Measurements from ENCODE around the gene LRRFIP1. TPM values are rescaled to one million over a fixed set of nuclear protein-coding genes. Genes with fewer than 3 reads are reported as not detected.

LRRFIP1 gene
- total and polyA plus RNA-seq, 10 of the 15 experiments (the other 5 are each of a cell fraction or from before 2014, with no cell fraction given): 36.2 to 120 (median 74.3) TPM

GRCh38 chr2:237600205-237600846 lies 27.1 kb upstream of the LRRFIP1 start:
- ChIA-PET SMC1A (ENCODE audit: uncharacterized antibody, unreplicated experiment) (interaction anchor here (0.5 to 2.1 kb wide), 9 partner anchors 8 to 97 kb away, joined by 3 to 7 read pairs (median 3); partner anchors contain the start of gene RAB17), CTCF (interaction anchor here (0.9 to 2.8 kb wide), 9 partner anchors 13 to 174 kb away, joined by 3 to 11 read pairs (median 3); no protein-coding TSS in a partner anchor), POLR2A (interaction anchor here (0.9 to 1.5 kb wide), 6 partner anchors 10 to 96 kb away, joined by 3 to 6 read pairs (median 4); no protein-coding TSS in a partner anchor), RAD21 (ENCODE audit: unreplicated experiment) (interaction anchor here (1.1 to 1.6 kb wide), 7 partner anchors 9 to 91 kb away, joined by 3 to 6 read pairs (median 4); no protein-coding TSS in a partner anchor)
- ATAC-seq (peak; percentile 39), FAIRE-seq (no peak), DNase-seq (ENCODE audit: low read depth, low spot score) (no peak)
- Histone ChIP-seq H3K27ac (ENCODE audit: control insufficient read depth, insufficient read depth) (no peak overlapping the region), H3K9ac (ENCODE audit: control insufficient read depth, insufficient read depth, low read length) (no peak overlapping the region), H3K79me2 (ENCODE audit: control insufficient read depth, insufficient read depth, low read length) (no peaks in the 10 kb centered on the region), H3K27me3 (replicated peaks in 1 of 2; ENCODE audit: control insufficient read depth in 2 of 2, insufficient read depth in 2 of 2, low read length in 1 of 2) (no peaks in the 10 kb centered on the region; a peak in 1 of 4 replicates), H3K4me2 (ENCODE audit: control insufficient read depth, insufficient read depth) (no peak overlapping the region), H4K20me1 (ENCODE audit: control insufficient read depth, insufficient read depth) (no peaks in the 10 kb centered on the region), H3K9me3 (replicated peaks; ENCODE audit: control insufficient read depth, insufficient read depth, low read length) (no peaks in the 10 kb centered on the region), H2AFZ (ENCODE audit: control insufficient read depth, low read depth, low read length) (peak overlapping the region; percentile 16; the same call in 1 of the 2 replicates), H3K4me3 (no peak overlapping the region), H3K4me1 (ENCODE audit: control insufficient read depth, insufficient read depth, low read length) (peaks cover 8% of the 10 kb centered on the region), H3K36me3 (ENCODE audit: control insufficient read depth in 2 of 2, insufficient read depth in 2 of 2, low read length in 1 of 2) (no peaks in the 10 kb centered on the region)
- intact Hi-C loops (cut with micrococcal nuclease; ENCODE audit: unreplicated experiment): no loop called here
- 53% methylated on average over 16 of the region's 16 CpGs for WGBS (ENCODE audit: insufficient coverage, insufficient replicate concordance, low lambda C conversion rate, missing lambda C conversion rate)
- in situ Hi-C loops (cut with MboI): no loop called here
- no TSS peak for BruUV-seq (replicated peaks)
- TF ChIP-seq CTCF (IDR thresholded peaks at IDR 0.05 in 2 of 3, conservative IDR thresholded peaks at IDR 0.05 in 1 of 3; ENCODE audit: control insufficient read depth in 2 of 3, extremely low read depth in 1 of 3, insufficient read depth in 1 of 3, low read depth in 3 of 3, low read length in 3 of 3): peak in 1 of 3 experiments; percentile 17; a peak in 1 of 6 replicates
- no peak for TF ChIP-seq SUZ12 (IDR thresholded peaks at IDR 0.05; ENCODE audit: unreplicated experiment)
- no peak for TF ChIP-seq SMC3 (IDR thresholded peaks at IDR 0.05; ENCODE audit: borderline replicate concordance, low read length)
- TF ChIP-seq ZNF687 (IDR thresholded peaks at IDR 0.05): peak; percentile 60
- TF ChIP-seq BHLHE40 (IDR thresholded peaks at IDR 0.05; ENCODE audit: borderline replicate concordance in 1 of 2, low read depth in 2 of 2, low read length in 1 of 2): peak in 1 of 2 experiments; percentile 25; a peak in 1 of 4 replicates
- TF ChIP-seq EGR1 (IDR thresholded peaks at IDR 0.05; ENCODE audit: borderline replicate concordance in 1 of 2, low read depth in 2 of 2, low read length in 2 of 2): no peak
- peak; percentile 30; the same call in 1 of the 2 replicates for TF ChIP-seq RAD21 (IDR thresholded peaks at IDR 0.05; ENCODE audit: insufficient read depth, low read depth, low read length)
- TF ChIP-seq NBN (IDR thresholded peaks at IDR 0.05): no peak
- peak; percentile 53; the same call in 1 of the 2 replicates for TF ChIP-seq MLLT1 (IDR thresholded peaks at IDR 0.05)

Data from GM12878 (cell line).